Astrocyte (in vitro differentiated cells and primary cell): Measurements from ENCODE around the gene ACTN2. TPM values are rescaled to one million over a fixed set of nuclear protein-coding genes. Genes with fewer than 3 reads are reported as not detected.

Source experiments
- DNase-seq: peaks from one replicate; pipeline ENCODE4 v3.0.0-alpha.2; 2010; ENCODE audit warnings: low read depth
- FAIRE-seq: peaks from 2 replicates; lab custom pipeline; 2011; peaks lifted over from hg19 to GRCh38; lab: Jason Lieb, UNC
- H2AFZ ChIP-seq: 2 replicates; pipeline ENCODE4 v1.6.0; 2012; ENCODE audit warnings: low read depth, low read length, inconsistent platforms
- H3K27ac ChIP-seq: 2 replicates; pipeline ENCODE4 v1.5.1; 2011; ENCODE audit warnings: low read depth, low read length, inconsistent platforms
- H3K27me3 ChIP-seq: 2 replicates; pipeline ENCODE4 v1.6.0; 2011; ENCODE audit warnings: low read length, inconsistent platforms; ENCODE audit not compliant: insufficient read depth
- H3K36me3 ChIP-seq: 2 replicates; pipeline ENCODE4 v1.5.1; 2011; ENCODE audit warnings: low read length, inconsistent platforms; ENCODE audit not compliant: insufficient read depth
- H3K4me1 ChIP-seq: 2 replicates; pipeline ENCODE4 v1.5.1; 2011; ENCODE audit warnings: low read length, inconsistent platforms; ENCODE audit not compliant: insufficient read depth
- H3K4me2 ChIP-seq: 2 replicates; pipeline ENCODE4 v1.6.0; 2012; ENCODE audit warnings: low read length, inconsistent platforms
- H3K4me3 ChIP-seq: 2 replicates; pipeline ENCODE4 v1.5.1; 2011; ENCODE audit warnings: low read depth, mild to moderate bottlenecking, low read length, inconsistent platforms; ENCODE audit not compliant: insufficient read depth
- H3K79me2 ChIP-seq: 2 replicates; pipeline ENCODE4 v1.6.0; 2012; ENCODE audit warnings: mild to moderate bottlenecking, low read length, inconsistent platforms; ENCODE audit not compliant: insufficient read depth
- H3K9ac ChIP-seq: 2 replicates; pipeline ENCODE4 v1.6.0; 2012; ENCODE audit warnings: mild to moderate bottlenecking, low read length, inconsistent platforms
- H3K9me3 ChIP-seq: 2 replicates; pipeline ENCODE4 v1.5.1; 2012; ENCODE audit warnings: low read depth, mild to moderate bottlenecking, low read length, inconsistent platforms; ENCODE audit not compliant: insufficient read depth
- H4K20me1 ChIP-seq: 2 replicates; pipeline ENCODE4 v1.6.0; 2012; ENCODE audit warnings: low read length, inconsistent platforms; ENCODE audit not compliant: insufficient read depth
- H3K27ac Mint-ChIP-seq: one replicate; pipeline ENCODE4 v1.8.0; 2021; ENCODE audit warnings: mild to moderate bottlenecking, mixed read lengths; ENCODE audit not compliant: unreplicated experiment
- H3K27me3 Mint-ChIP-seq: one replicate; pipeline ENCODE4 v1.8.0; 2021; ENCODE audit warnings: low read depth, mixed read lengths; ENCODE audit not compliant: unreplicated experiment
- H3K36me3 Mint-ChIP-seq: one replicate; pipeline ENCODE4 v1.8.0; 2021; ENCODE audit warnings: low read depth, mixed read lengths; ENCODE audit not compliant: unreplicated experiment
- H3K4me1 Mint-ChIP-seq: one replicate; pipeline ENCODE4 v1.8.0; 2021; ENCODE audit warnings: low read depth, mixed read lengths; ENCODE audit not compliant: unreplicated experiment
- H3K4me3 Mint-ChIP-seq: one replicate; pipeline ENCODE4 v1.8.0; 2021; ENCODE audit warnings: mild to moderate bottlenecking, moderate library complexity, mixed read lengths; ENCODE audit not compliant: unreplicated experiment
- H3K9me3 Mint-ChIP-seq: one replicate; pipeline ENCODE4 v1.8.0; 2021; ENCODE audit warnings: mild to moderate bottlenecking, mixed read lengths; ENCODE audit not compliant: unreplicated experiment
- EZH2 ChIP-seq: IDR thresholded peaks from 2 replicates; pipeline ENCODE4 v1.6.1; 2012; ENCODE audit warnings: mild to moderate bottlenecking, low read length, inconsistent platforms; ENCODE audit not compliant: insufficient read depth
- total RNA-seq: library from RNA; stranded (reverse); gene quantifications from 2 replicates; pipeline ENCODE4 v1.2.1, GENCODE V29; 2021
- TF ChIP-seq, protein P1 (sequence below): IDR thresholded peaks from 2 replicates; pipeline ENCODE4 v1.5.1; 2011; ENCODE audit warnings: low read depth, mild to moderate bottlenecking, inconsistent platforms, low read length, moderate library complexity; ENCODE audit not compliant: insufficient read depth

Gene ACTN2
- total RNA-seq, 1 donor from 2014 or later: 0.89 TPM

DNA sequence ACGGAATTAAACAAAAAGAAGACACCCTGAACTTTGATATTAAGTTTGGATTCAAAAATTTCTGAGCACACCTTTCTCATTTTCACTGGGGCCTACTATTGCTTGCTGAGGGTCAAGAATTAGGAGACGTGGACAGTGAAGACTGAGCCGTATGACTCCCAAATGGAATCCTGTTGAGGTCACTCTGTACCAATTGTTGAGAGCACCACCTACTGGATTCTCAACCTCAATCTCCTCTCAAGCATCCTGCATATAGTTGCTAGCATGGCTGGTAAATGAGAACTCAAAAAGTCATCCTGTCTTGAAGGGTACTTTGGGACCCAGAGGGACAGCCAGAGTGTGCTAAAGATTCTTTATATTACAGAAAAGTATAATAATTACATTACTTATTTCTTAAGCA lies 88.6 kb downstream of the ACTN2 start:
- DNase-seq: no peak
- Histone ChIP-seq H3K27me3 (no peaks in the 10 kb centered on the region), H4K20me1 (no peaks in the 10 kb centered on the region), H3K4me1 (no peaks in the 10 kb centered on the region), H3K9ac (no peak overlapping the region), H3K4me2 (no peak overlapping the region), H3K9me3 (peaks cover 3% of the 10 kb centered on the region), H3K36me3 (no peaks in the 10 kb centered on the region), H3K4me3 (no peak overlapping the region), H3K79me2 (no peaks in the 10 kb centered on the region), H2AFZ (no peak overlapping the region), H3K27ac (no peak overlapping the region)
- Mint-ChIP-seq H3K27me3 (peaks cover 6% of the 10 kb centered on the region), H3K36me3 (no peaks in the 10 kb centered on the region), H3K9me3 (peaks cover 7% of the 10 kb centered on the region), H3K4me3 (no peak overlapping the region), H3K27ac (no peak overlapping the region), H3K4me1 (peaks cover 4% of the 10 kb centered on the region)
- TF ChIP-seq, protein P1, sequence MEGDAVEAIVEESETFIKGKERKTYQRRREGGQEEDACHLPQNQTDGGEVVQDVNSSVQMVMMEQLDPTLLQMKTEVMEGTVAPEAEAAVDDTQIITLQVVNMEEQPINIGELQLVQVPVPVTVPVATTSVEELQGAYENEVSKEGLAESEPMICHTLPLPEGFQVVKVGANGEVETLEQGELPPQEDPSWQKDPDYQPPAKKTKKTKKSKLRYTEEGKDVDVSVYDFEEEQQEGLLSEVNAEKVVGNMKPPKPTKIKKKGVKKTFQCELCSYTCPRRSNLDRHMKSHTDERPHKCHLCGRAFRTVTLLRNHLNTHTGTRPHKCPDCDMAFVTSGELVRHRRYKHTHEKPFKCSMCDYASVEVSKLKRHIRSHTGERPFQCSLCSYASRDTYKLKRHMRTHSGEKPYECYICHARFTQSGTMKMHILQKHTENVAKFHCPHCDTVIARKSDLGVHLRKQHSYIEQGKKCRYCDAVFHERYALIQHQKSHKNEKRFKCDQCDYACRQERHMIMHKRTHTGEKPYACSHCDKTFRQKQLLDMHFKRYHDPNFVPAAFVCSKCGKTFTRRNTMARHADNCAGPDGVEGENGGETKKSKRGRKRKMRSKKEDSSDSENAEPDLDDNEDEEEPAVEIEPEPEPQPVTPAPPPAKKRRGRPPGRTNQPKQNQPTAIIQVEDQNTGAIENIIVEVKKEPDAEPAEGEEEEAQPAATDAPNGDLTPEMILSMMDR: peak; percentile 7
- TF ChIP-seq EZH2: no peak
- no peak for FAIRE-seq

DNA sequence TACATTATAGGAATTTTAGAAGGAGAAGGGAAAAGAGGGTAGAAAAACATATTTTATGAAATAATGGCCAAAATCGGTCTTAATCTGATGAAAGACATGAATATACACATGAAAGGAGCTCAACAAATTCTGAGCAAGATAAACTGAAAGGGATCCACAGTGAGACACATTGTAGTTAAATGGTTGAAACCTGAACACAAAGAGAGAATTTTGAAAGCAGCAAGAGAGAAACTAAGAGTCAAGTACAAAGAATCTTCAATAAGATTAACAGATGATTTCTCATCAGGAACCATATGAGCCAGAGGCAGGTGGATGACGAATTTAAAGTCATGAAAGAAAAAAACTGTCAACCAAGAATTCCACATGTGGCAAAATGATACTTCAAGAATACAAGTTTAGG lies 93.0 kb downstream of the ACTN2 start:
- no peaks in the 10 kb centered on the region for H4K20me1 ChIP-seq
- Mint-ChIP-seq H3K9me3 (peaks cover 7% of the 10 kb centered on the region), H3K36me3 (no peaks in the 10 kb centered on the region), H3K4me3 (no peak overlapping the region), H3K27ac (no peak overlapping the region), H3K27me3 (no peaks in the 10 kb centered on the region), H3K4me1 (no peaks in the 10 kb centered on the region)
- FAIRE-seq (no peak), DNase-seq (no peak)
- no peaks in the 10 kb centered on the region for H3K79me2 ChIP-seq
- no peak overlapping the region for H3K27ac ChIP-seq
- no peak overlapping the region for H3K4me3 ChIP-seq
- H3K9me3 ChIP-seq: peaks cover 3% of the 10 kb centered on the region
- no peaks in the 10 kb centered on the region for H3K4me1 ChIP-seq
- H3K4me2 ChIP-seq: no peak overlapping the region
- TF ChIP-seq EZH2: no peak
- TF ChIP-seq, protein P1: no peak
- no peak overlapping the region for H2AFZ ChIP-seq
- H3K36me3 ChIP-seq: no peaks in the 10 kb centered on the region
- no peaks in the 10 kb centered on the region for H3K27me3 ChIP-seq
- no peak overlapping the region for H3K9ac ChIP-seq

DNA sequence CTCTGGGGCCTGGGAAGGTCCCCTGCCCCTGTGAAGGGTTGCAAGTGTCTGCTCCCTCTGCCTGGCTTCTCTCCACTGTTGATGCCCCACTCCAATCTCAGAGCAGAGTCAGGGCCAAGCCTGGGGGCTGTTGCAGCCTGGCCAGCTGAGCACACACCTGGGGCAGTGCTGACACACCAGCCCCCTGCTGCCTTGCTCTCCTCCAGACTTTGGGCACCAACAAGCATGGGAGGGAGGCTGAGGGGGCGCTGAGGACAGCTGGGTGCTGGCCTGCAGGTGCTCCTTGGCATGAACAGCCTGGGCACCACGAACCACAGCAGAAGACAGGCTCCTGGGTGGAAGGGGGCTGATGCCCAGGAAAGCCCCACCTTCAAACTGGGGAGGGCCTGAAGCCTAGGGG lies 99.2 kb downstream of the ACTN2 start:
- Mint-ChIP-seq H3K4me3 (no peak overlapping the region), H3K4me1 (no peaks in the 10 kb centered on the region), H3K9me3 (no peaks in the 10 kb centered on the region), H3K36me3 (no peaks in the 10 kb centered on the region), H3K27ac (no peak overlapping the region), H3K27me3 (peaks cover 1% of the 10 kb centered on the region)
- H3K9me3 ChIP-seq: no peaks in the 10 kb centered on the region
- TF ChIP-seq EZH2: no peak
- TF ChIP-seq, protein P1: no peak
- no peaks in the 10 kb centered on the region for H3K4me1 ChIP-seq
- no peaks in the 10 kb centered on the region for H3K27me3 ChIP-seq
- H3K4me2 ChIP-seq: no peak overlapping the region
- no peak overlapping the region for H3K9ac ChIP-seq
- H3K4me3 ChIP-seq: no peak overlapping the region
- H3K36me3 ChIP-seq: no peaks in the 10 kb centered on the region
- FAIRE-seq (no peak), DNase-seq (no peak)
- no peak overlapping the region for H2AFZ ChIP-seq
- no peaks in the 10 kb centered on the region for H3K79me2 ChIP-seq
- no peaks in the 10 kb centered on the region for H4K20me1 ChIP-seq
- H3K27ac ChIP-seq: no peak overlapping the region
